ENCODE data around the gene SERF2. TPM values are rescaled to one million over a fixed set of nuclear protein-coding genes. Genes with fewer than 3 reads are reported as not detected.
A peak's percentile ranks its signal among the peaks of the same experiment; 100 is the strongest.
"Not testable (repeated sequence)": the region's sequence is repeated elsewhere in the genome, so short reads cannot be mapped to it uniquely, and the experiment has no call there.

SERF2 gene
- total RNA-seq, 1 experiment from 2014 or later: 1,334 TPM

- H3K9me3 ChIP-seq, H3K27me3 ChIP-seq, H3K4me3 ChIP-seq, DNase-seq: not testable (repeated sequence)
- peaks cover 87% of the 10 kb centered on the region for H3K36me3 ChIP-seq
Observed at GRCh38 chr15:43815064-43815463, 22.9 kb downstream of the SERF2 start.

GRCh38 chr15:43821505-43821904 lies 29.4 kb downstream of the SERF2 start:
- Histone ChIP-seq H3K9me3 (no peaks in the 10 kb centered on the region), H3K27me3 (no peaks in the 10 kb centered on the region), H3K4me3 (no peak overlapping the region), H3K36me3 (peaks cover 42% of the 10 kb centered on the region)
- DNase-seq: no peak

- H3K36me3 ChIP-seq: peaks cover 35% of the 10 kb centered on the region
- H3K9me3 ChIP-seq: no peaks in the 10 kb centered on the region
- peak within 1 kb of the TSS; percentile 74 for H3K4me3 ChIP-seq
- no peaks in the 10 kb centered on the region for H3K27me3 ChIP-seq
- DNase-seq: peak; percentile 95
Observed at GRCh38 chr15:43824302-43825246, 32.5 kb downstream of the SERF2 start, which contains the start of gene MFAP1. MFAP1 (minus strand) TSS chr15:43824690; CDS start chr15:43824569, 121 bp downstream.

- H3K36me3 ChIP-seq: peaks cover 35% of the 10 kb centered on the region
- DNase-seq, H3K9me3 ChIP-seq, H3K4me3 ChIP-seq, H3K27me3 ChIP-seq: not testable (repeated sequence)
Observed at GRCh38 chr15:43825305-43825704, 33.2 kb downstream of the SERF2 start.

GRCh38 chr15:43826029-43826507 lies 33.9 kb downstream of the SERF2 start:
- H3K27me3 ChIP-seq: no peaks in the 10 kb centered on the region
- no peaks in the 10 kb centered on the region for H3K9me3 ChIP-seq
- peak overlapping the region; percentile 57 for H3K4me3 ChIP-seq
- no peak for DNase-seq
- peaks cover 38% of the 10 kb centered on the region for H3K36me3 ChIP-seq

- peaks cover 42% of the 10 kb centered on the region for H3K36me3 ChIP-seq
- DNase-seq: peak; percentile 91
Observed at GRCh38 chr15:43826508-43827341, 34.6 kb downstream of the SERF2 start, which contains the start of gene WDR76. WDR76 (plus strand) TSS chr15:43827002; CDS start chr15:43827033, 31 bp downstream.

GRCh38 chr15:43828061-43828657 lies 36.0 kb downstream of the SERF2 start:
- no peak for DNase-seq
- H3K36me3 ChIP-seq: peaks cover 39% of the 10 kb centered on the region
- no peaks in the 10 kb centered on the region for H3K9me3 ChIP-seq
- no peaks in the 10 kb centered on the region for H3K27me3 ChIP-seq
- peak overlapping the region; percentile 57 for H3K4me3 ChIP-seq

More at GRCh38 chr15:43826508-43827341, 34.6 kb downstream of the SERF2 start, which contains the start of gene WDR76:
- Histone ChIP-seq H3K27me3 (no peaks in the 10 kb centered on the region), H3K9me3 (no peaks in the 10 kb centered on the region), H3K4me3 (peak within 1 kb of the TSS; percentile 57)

GRCh38 chr15:43829951-43830540 lies 37.9 kb downstream of the SERF2 start:
- DNase-seq, H3K4me3 ChIP-seq, H3K9me3 ChIP-seq, H3K27me3 ChIP-seq: not testable (repeated sequence)
- H3K36me3 ChIP-seq: peaks cover 51% of the 10 kb centered on the region

GRCh38 chr15:43830691-43831275 lies 38.7 kb downstream of the SERF2 start:
- not testable (repeated sequence) for H3K9me3 ChIP-seq, H3K4me3 ChIP-seq, DNase-seq, H3K27me3 ChIP-seq
- peaks cover 57% of the 10 kb centered on the region for H3K36me3 ChIP-seq

GRCh38 chr15:43831519-43832052 lies 39.5 kb downstream of the SERF2 start:
- H3K27me3 ChIP-seq, H3K4me3 ChIP-seq, DNase-seq, H3K9me3 ChIP-seq: not testable (repeated sequence)
- peaks cover 65% of the 10 kb centered on the region for H3K36me3 ChIP-seq

- not testable (repeated sequence) for H3K27me3 ChIP-seq, H3K9me3 ChIP-seq, DNase-seq, H3K4me3 ChIP-seq
- peaks cover 72% of the 10 kb centered on the region for H3K36me3 ChIP-seq
Observed at GRCh38 chr15:43832485-43832884, 40.4 kb downstream of the SERF2 start.

- Histone ChIP-seq H3K36me3 (peaks cover 63% of the 10 kb centered on the region), H3K9me3 (no peaks in the 10 kb centered on the region), H3K4me3 (no peak overlapping the region), H3K27me3 (no peaks in the 10 kb centered on the region)
- DNase-seq: no peak
Observed at GRCh38 chr15:43845421-43845820, 53.3 kb downstream of the SERF2 start.

All from MG63 (cell line).